Testis (tissue), 2 donors: ENCODE measurements around the gene TGM5.

Experiments
- CTCF ChIP-seq, 3 experiments: fragments of 450-650 bp in 2 of 3; fragments of 200-600 bp in 1 of 3; sonication (generic) in 1 of 3; IDR thresholded peaks; one replicate each; pipeline ENCODE4 v1.5.1; 2016 to 2019; ENCODE audit warnings: antibody characterized with exemption in 3 of 3, mild to moderate bottlenecking in 2 of 3, moderate library complexity in 1 of 3
- POLR2A ChIP-seq: fragments of 450-650 bp; IDR thresholded peaks from one replicate; pipeline ENCODE4 v1.6.1; 2017; ENCODE audit warnings: antibody characterized with exemption, mild to moderate bottlenecking, moderate library complexity

- TF ChIP-seq CTCF (IDR thresholded peaks at IDR 0.05) (no peak), POLR2A (no peak)
These were observed 13.0 kb downstream of the TGM5 start for GRCh38 chr15:43253431-43254403.
